SH-SY5Y (cell line): Measurements from ENCODE around the gene MYD88.

Experiments used
- GATA2 ChIP-seq: IDR thresholded peaks from 2 replicates; pipeline ENCODE4 v1.6.1; 2011; ENCODE audit warnings: mild to moderate bottlenecking, low read depth, low read length
- GATA3 ChIP-seq: IDR thresholded peaks from 2 replicates; pipeline ENCODE4 v1.6.1; 2011; ENCODE audit warnings: low read depth, mild to moderate bottlenecking, low read length, moderate library complexity

DNA sequence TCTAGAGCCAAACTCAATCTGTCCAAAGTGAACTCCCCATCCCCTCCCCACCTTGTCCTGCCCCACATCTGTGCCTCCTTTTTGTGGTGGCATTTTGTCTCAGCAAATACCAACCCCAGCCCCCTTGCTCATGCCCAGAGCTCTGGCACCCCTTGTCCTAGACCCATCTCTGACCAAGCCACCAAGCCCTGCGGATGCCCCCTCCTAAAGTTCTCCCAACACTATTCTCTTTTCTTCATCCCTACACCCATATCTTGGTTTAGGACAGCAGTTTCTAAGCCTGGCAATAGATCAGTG lies 19.3 kb upstream of the MYD88 start:
- TF ChIP-seq GATA2 (no peak), GATA3 (no peak)
